ENCODE measurements around the gene SHFL.

- no peak for TF ChIP-seq CTCF (IDR thresholded peaks at IDR 0.05)
- no peak for TF ChIP-seq POLR2A (IDR thresholded peaks at IDR 0.05; ENCODE audit: low read depth)
- TF ChIP-seq EP300 (IDR thresholded peaks at IDR 0.05), result no peak
- no peak for TF ChIP-seq POLR2AphosphoS5 (IDR thresholded peaks at IDR 0.05)
These were observed 5.2 kb downstream of the SHFL start for GRCh38 chr19:10091370-10091687.

All from esophagus muscularis mucosa (tissue), 4 donors.